Endothelial cell of umbilical vein (primary cell): ENCODE results near the gene CXCL11. TPM values are rescaled to one million over a fixed set of nuclear protein-coding genes. Genes with fewer than 3 reads are reported as not detected.

Experiments used
- Bru-seq: library from RNA; stranded (reverse); fragments of 400-500 nt; gene quantifications from one replicate; lab custom pipeline; 2021; lab: Mats Ljungman, UMichigan
- BruChase-seq, 2 experiments: library from RNA; stranded (reverse); fragments of 400-500 nt; gene quantifications; one replicate each; lab custom pipeline; 2021; lab: Mats Ljungman, UMichigan
- BruUV-seq: library from RNA; stranded (reverse); fragments of 400-500 nt; replicated peaks from 2 replicates; lab custom pipeline; 2021; lab: Mats Ljungman, UMichigan
- CTCF ChIA-PET: fragments of 300-600, 350-600 bp; sonication (Branson Sonifier 250); formaldehyde crosslinking; loops from one replicate; lab custom pipeline; 2021; ENCODE audit warnings: antibody characterized with exemption, inconsistent platforms; lab: Charles Lee
- POLR2A ChIA-PET: fragments of 300-600, 350-600 bp; sonication (Branson Sonifier 250); formaldehyde crosslinking; loops from one replicate; lab custom pipeline; 2021; ENCODE audit warnings: antibody characterized with exemption, inconsistent platforms; lab: Charles Lee
- DNase-seq: peaks from one replicate; pipeline ENCODE4 v3.0.0-alpha.2; 2011; ENCODE audit warnings: low read depth, low spot score
- FAIRE-seq: peaks from 2 replicates; lab custom pipeline; 2011; peaks lifted over from hg19 to GRCh38; lab: Jason Lieb, UNC
- H2AFZ ChIP-seq: 2 replicates; pipeline ENCODE4 v1.6.0; 2012; ENCODE audit warnings: low read depth, low read length, control low read depth, inconsistent platforms
- H3K27ac ChIP-seq: 2 replicates; pipeline ENCODE4 v1.5.1; 2011; ENCODE audit warnings: low read depth, mild to moderate bottlenecking, control low read depth, low read length, moderate library complexity; ENCODE audit not compliant: insufficient read depth
- H3K27me3 ChIP-seq, 2 experiments: 2 replicates each; pipeline versions ENCODE4 v1.6.0 to v1.6.1; 2011; ENCODE audit warnings: low read length in 2 of 2, mixed read lengths in 1 of 2; ENCODE audit not compliant: control insufficient read depth in 2 of 2, insufficient read depth in 2 of 2
- H3K36me3 ChIP-seq, 2 experiments: 2 replicates in 1 of 2; 3 replicates in 1 of 2; pipeline ENCODE4 v1.5.1; 2011; ENCODE audit warnings: low read length in 2 of 2, mild to moderate bottlenecking in 1 of 2, moderate library complexity in 1 of 2; ENCODE audit not compliant: control insufficient read depth in 2 of 2, insufficient read depth in 2 of 2; ENCODE audit errors: extremely low read depth in 1 of 2
- H3K4me1 ChIP-seq: 3 replicates; pipeline ENCODE4 v1.5.1; 2011; ENCODE audit warnings: mild to moderate bottlenecking, low read length; ENCODE audit not compliant: control insufficient read depth, insufficient read depth; ENCODE audit errors: extremely low read depth
- H3K4me2 ChIP-seq: 2 replicates; pipeline ENCODE4 v1.6.1; 2011; ENCODE audit warnings: low read length, control low read depth, mixed read lengths; ENCODE audit not compliant: insufficient read depth
- H3K4me3 ChIP-seq, 3 experiments: fragments of 200-600 bp in 1 of 3; sonication (generic), shearing (Covaris generic) in 1 of 3; replicated peaks in 1 of 3; 2 replicates each; pipeline ENCODE4 v1.5.1; 2011 to 2016; ENCODE audit warnings: control low read depth in 3 of 3, low read length in 3 of 3, mild to moderate bottlenecking in 2 of 3, inconsistent platforms in 1 of 3, low read depth in 1 of 3, moderate library complexity in 1 of 3; ENCODE audit not compliant: insufficient read depth in 1 of 3
- H3K79me2 ChIP-seq: 2 replicates; pipeline ENCODE4 v1.6.0; 2012; ENCODE audit warnings: low read length, inconsistent platforms; ENCODE audit not compliant: control insufficient read depth, insufficient read depth
- H3K9ac ChIP-seq: replicated peaks from 2 replicates; pipeline ENCODE3; 2011; ENCODE audit warnings: low read length, control low read depth; ENCODE audit not compliant: insufficient read depth; ENCODE audit errors: extremely low read depth
- H3K9me1 ChIP-seq: replicated peaks from 3 replicates; pipeline ENCODE4 v1.6.0; 2011; ENCODE audit warnings: mild to moderate bottlenecking, low read length; ENCODE audit not compliant: control insufficient read depth, insufficient read depth; ENCODE audit errors: extremely low read depth
- H3K9me3 ChIP-seq: replicated peaks from 2 replicates; pipeline ENCODE4 v1.5.1; 2012; ENCODE audit warnings: low read length, inconsistent platforms; ENCODE audit not compliant: control insufficient read depth, insufficient read depth
- H4K20me1 ChIP-seq: replicated peaks from 2 replicates; pipeline ENCODE3; 2011; ENCODE audit warnings: mild to moderate bottlenecking, low read length; ENCODE audit not compliant: control insufficient read depth, insufficient read depth; ENCODE audit errors: extremely low read depth
- EZH2 ChIP-seq: IDR thresholded peaks from 2 replicates; pipeline ENCODE4 v1.6.1; 2012; ENCODE audit warnings: borderline replicate concordance, low read depth, mild to moderate bottlenecking, moderate library complexity, low read length, inconsistent platforms; ENCODE audit not compliant: severe bottlenecking
- FOS ChIP-seq: IDR thresholded peaks from 2 replicates; pipeline ENCODE4 v1.6.1; 2011; ENCODE audit warnings: mild to moderate bottlenecking, low read length, moderate library complexity, borderline replicate concordance; ENCODE audit not compliant: insufficient read depth
- GATA2 ChIP-seq: IDR thresholded peaks from 2 replicates; pipeline ENCODE4 v1.7.0; 2011; ENCODE audit warnings: low read depth, mild to moderate bottlenecking, moderate library complexity, mixed read lengths, low read length; ENCODE audit not compliant: insufficient read length, insufficient read depth
- JUN ChIP-seq: IDR thresholded peaks from 2 replicates; pipeline ENCODE4 v1.6.1; 2011; ENCODE audit warnings: borderline replicate concordance, low read depth; ENCODE audit not compliant: insufficient read length, insufficient read depth
- MYC ChIP-seq: IDR thresholded peaks from one replicate; pipeline ENCODE4 v1.6.1; 2011; ENCODE audit warnings: mild to moderate bottlenecking, low read depth, low read length
- POLR2A ChIP-seq: IDR thresholded peaks from 2 replicates; pipeline ENCODE4 v1.6.1; 2012; ENCODE audit warnings: low read depth, mild to moderate bottlenecking, control low read depth, low read length
- dilution Hi-C: fragments of 300-500 bp; cut with MboI; formaldehyde crosslinking; loops from one replicate; pipeline ENCODE4 v1.15.0; 2019; ENCODE audit warnings: low sequenced_read_pairs; ENCODE audit not compliant: extremely low pct_ligation_motif_present
- intact Hi-C: fragments of 100-400 bp; cut with micrococcal nuclease; formaldehyde crosslinking; loops from one replicate; pipeline ENCODE4 v1.10.0; 2022
- long read RNA-seq: library from polyadenylated mRNA; stranded (forward); transcript quantifications from one replicate; pipeline ENCODE4 v2.0.0, GENCODE V29; 2021
- polyA minus RNA-seq, 3 experiments: library from RNA; depleted of rRNA, polyadenylated mRNA; stranded (reverse); fragments of >200 nt; gene quantifications; 1 replicate in 1 of 3; 2 replicates in 2 of 3; pipeline ENCODE4 v1.2.3, GENCODE V29; 2011
- polyA plus RNA-seq, 4 experiments: library from polyadenylated mRNA; depleted of rRNA in 3 of 4; stranded (reverse) in 3 of 4; unstranded in 1 of 4; fragments of >200 nt; gene quantifications; 2 replicates each; pipeline versions ENCODE4 v1.2.1 to v1.2.3, GENCODE V29; 2011 to 2012; ENCODE audit warnings: missing spikeins in 1 of 4
- total RNA-seq: library from RNA; stranded (reverse); gene quantifications from 2 replicates; pipeline ENCODE4 v1.2.3, GENCODE V29; 2021
- TF ChIP-seq, protein P1 (sequence below): IDR thresholded peaks from 2 replicates; pipeline ENCODE4 v1.6.1; 2011; ENCODE audit not compliant: insufficient read depth, insufficient read length
- TF ChIP-seq, protein P2 (sequence below), 2 donors: IDR thresholded peaks; 1 replicate in 1 of 2; 2 replicates in 1 of 2; pipeline ENCODE4 v1.5.1; 2011; ENCODE audit warnings: low read length in 2 of 2, mild to moderate bottlenecking in 2 of 2, moderate library complexity in 2 of 2, control low read depth in 1 of 2, inconsistent platforms in 1 of 2, low read depth in 1 of 2; ENCODE audit not compliant: insufficient read depth in 1 of 2; ENCODE audit errors: extremely low read depth in 1 of 2

Gene CXCL11
- total RNA-seq: 0.55 and 1.1 TPM in 2 replicates
- polyA plus RNA-seq: 0.91 and 1.0 TPM in 2 replicates
- polyA plus RNA-seq (2011; cell fraction: cytosol; rRNA removed): 0.90 and 1.3 TPM in 2 replicates
- 0.14 and 0.36 TPM in 2 replicates for polyA plus RNA-seq (2011; cell fraction: nucleus; rRNA removed)
- polyA plus RNA-seq (2012): 1.9 and 4.0 TPM in 2 replicates
- polyA minus RNA-seq: 0.17 and 0.74 TPM in 2 replicates
- not detected for polyA minus RNA-seq (2011; cell fraction: cytosol; rRNA and poly(A)+ RNA removed)
- not detected in 2 replicates for polyA minus RNA-seq (2011; cell fraction: nucleus; rRNA and poly(A)+ RNA removed)
- Bru-seq, nascent RNA: percentile 16 among the genes with signal in this experiment
- percentile 27 among the genes with signal in this experiment for BruChase-seq, experiment 1, labeled RNA remaining after a 6-hour chase
- BruChase-seq, experiment 2, labeled RNA remaining after a 2-hour chase: percentile 15 among the genes with signal in this experiment
- long read RNA-seq, partial matches to known transcripts: 0 of 1 reads
- long read RNA-seq, other reads (novel, unspliced or antisense): 0 of 1 reads

DNA sequence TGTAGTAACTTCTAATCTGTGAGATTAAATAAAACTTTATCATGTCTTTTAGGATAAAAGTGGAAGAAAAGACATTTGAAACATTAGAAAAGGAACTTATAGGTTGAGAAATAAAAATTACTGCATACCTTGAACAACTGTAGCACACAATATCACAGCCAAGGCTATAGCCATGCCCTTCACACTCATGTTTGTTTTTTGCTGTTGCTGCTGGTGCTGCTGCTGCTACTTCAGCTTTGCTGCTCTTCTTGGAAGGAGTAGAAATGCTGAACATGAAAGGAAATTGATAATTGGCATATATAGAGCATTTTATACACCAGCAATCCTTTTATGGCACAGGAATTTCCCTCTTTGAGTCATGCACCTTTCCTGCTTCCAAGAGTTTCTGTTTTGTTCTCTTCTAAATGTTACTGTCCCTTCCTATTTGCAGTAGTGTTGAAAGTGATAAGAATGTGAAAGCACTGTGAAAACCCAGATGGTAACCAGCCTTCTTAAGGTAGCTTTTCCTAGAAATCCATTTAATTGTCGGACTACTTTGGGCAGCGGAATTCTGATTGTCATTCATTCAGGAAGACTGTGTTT, at the start of gene CXCL11:
Gene CXCL11 (minus strand): TSS at position 272 of the 582 bp plus-strand sequence. CDS start 83 bp downstream, at position 189.
- intact Hi-C loops: no loop called here
- Histone ChIP-seq H3K36me3 (no peaks in the 10 kb centered on the region), H4K20me1 (no peaks in the 10 kb centered on the region), H3K4me3 (no peak within 1 kb of the TSS), H3K9me1 (no peaks in the 10 kb centered on the region), H3K27me3 (no peaks in the 10 kb centered on the region), H3K4me1 (peaks cover 11% of the 10 kb centered on the region), H3K9me3 (no peaks in the 10 kb centered on the region), H3K9ac (no peak within 1 kb of the TSS), H3K27ac (no peak within 1 kb of the TSS), H3K4me2 (peak within 1 kb of the TSS; percentile 64), H3K79me2 (no peaks in the 10 kb centered on the region), H2AFZ (peak within 1 kb of the TSS; percentile 38)
- peak; percentile 83 for FAIRE-seq
- CTCF ChIA-PET: interaction anchor here (0.6 to 2.7 kb wide), 7 partner anchors 19 to 39 kb away, joined by 3 to 33 read pairs (median 3); no protein-coding TSS in a partner anchor
- peak; percentile 93 for DNase-seq
- dilution Hi-C loops: no loop called here
- BruUV-seq: no TSS peak
- TF ChIP-seq JUN (peak; percentile 50), POLR2A (no peak), MYC (no peak), EZH2 (no peak), FOS (peak; percentile 46), GATA2 (peak; percentile 30)
- TF ChIP-seq, protein P1, sequence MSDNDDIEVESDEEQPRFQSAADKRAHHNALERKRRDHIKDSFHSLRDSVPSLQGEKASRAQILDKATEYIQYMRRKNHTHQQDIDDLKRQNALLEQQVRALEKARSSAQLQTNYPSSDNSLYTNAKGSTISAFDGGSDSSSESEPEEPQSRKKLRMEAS: no peak
- TF ChIP-seq, protein P2, sequence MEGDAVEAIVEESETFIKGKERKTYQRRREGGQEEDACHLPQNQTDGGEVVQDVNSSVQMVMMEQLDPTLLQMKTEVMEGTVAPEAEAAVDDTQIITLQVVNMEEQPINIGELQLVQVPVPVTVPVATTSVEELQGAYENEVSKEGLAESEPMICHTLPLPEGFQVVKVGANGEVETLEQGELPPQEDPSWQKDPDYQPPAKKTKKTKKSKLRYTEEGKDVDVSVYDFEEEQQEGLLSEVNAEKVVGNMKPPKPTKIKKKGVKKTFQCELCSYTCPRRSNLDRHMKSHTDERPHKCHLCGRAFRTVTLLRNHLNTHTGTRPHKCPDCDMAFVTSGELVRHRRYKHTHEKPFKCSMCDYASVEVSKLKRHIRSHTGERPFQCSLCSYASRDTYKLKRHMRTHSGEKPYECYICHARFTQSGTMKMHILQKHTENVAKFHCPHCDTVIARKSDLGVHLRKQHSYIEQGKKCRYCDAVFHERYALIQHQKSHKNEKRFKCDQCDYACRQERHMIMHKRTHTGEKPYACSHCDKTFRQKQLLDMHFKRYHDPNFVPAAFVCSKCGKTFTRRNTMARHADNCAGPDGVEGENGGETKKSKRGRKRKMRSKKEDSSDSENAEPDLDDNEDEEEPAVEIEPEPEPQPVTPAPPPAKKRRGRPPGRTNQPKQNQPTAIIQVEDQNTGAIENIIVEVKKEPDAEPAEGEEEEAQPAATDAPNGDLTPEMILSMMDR (IDR thresholded peaks at IDR 0.05; ENCODE audit: extremely low read depth in 1 of 2, insufficient read depth in 1 of 2, low read depth in 1 of 2, low read length in 2 of 2): no peak
- POLR2A ChIA-PET: interaction anchor here (1.4 kb wide), 1 partner anchor 40 kb away, joined by 3 read pairs; no protein-coding TSS in a partner anchor
